Naive thymus-derived CD4-positive, alpha-beta T cell (primary cell): Measurements from ENCODE around the gene C1orf50. TPM values are rescaled to one million over a fixed set of nuclear protein-coding genes. Genes with fewer than 3 reads are reported as not detected.

Experiments
- ATAC-seq: fragments of 150-1000 bp; cut with Tn5 transposase; 2 replicates; pipeline ENCODE4 v1.10.0; 2021; ENCODE audit warnings: mild to moderate bottlenecking, moderate library complexity
- CTCF ChIA-PET: fragments of 350-600 bp; sonication (Branson Sonifier 250); formaldehyde crosslinking; loops from one replicate; lab custom pipeline; 2021; ENCODE audit warnings: antibody characterized with exemption; lab: Charles Lee
- POLR2A ChIA-PET: fragments of 350-600 bp; sonication (Branson Sonifier 250); formaldehyde crosslinking; loops from one replicate; lab custom pipeline; 2021; ENCODE audit warnings: antibody characterized with exemption, inconsistent platforms; lab: Charles Lee
- DNase-seq, 9 donors: peaks; one replicate each; pipeline versions ENCODE4 v3.0.0 to v3.0.0-alpha.2; 2020 to 2022; ENCODE audit warnings: mixed read lengths in 1 of 9
- H3K27ac ChIP-seq: one replicate; pipeline ENCODE4 v1.7.0; 2013; ENCODE audit warnings: mild to moderate bottlenecking, low read depth, low read length, moderate library complexity
- H3K27me3 ChIP-seq, 2 donors: one replicate each; pipeline ENCODE4 v1.7.0; 2013; ENCODE audit warnings: low read length in 2 of 2, mild to moderate bottlenecking in 2 of 2, moderate library complexity in 2 of 2; ENCODE audit not compliant: control insufficient read depth in 2 of 2, insufficient read depth in 2 of 2
- H3K36me3 ChIP-seq, 3 experiments: 1 replicate in 2 of 3; 2 replicates in 1 of 3; pipeline ENCODE4 v1.7.0; 2013; ENCODE audit warnings: low read length in 3 of 3, mild to moderate bottlenecking in 3 of 3, moderate library complexity in 1 of 3; ENCODE audit not compliant: insufficient read depth in 3 of 3, control insufficient read depth in 2 of 3
- H3K4me1 ChIP-seq, 2 donors: one replicate each; pipeline ENCODE4 v1.7.0; 2013; ENCODE audit warnings: low read length in 2 of 2, mild to moderate bottlenecking in 2 of 2, moderate library complexity in 1 of 2; ENCODE audit not compliant: control insufficient read depth in 2 of 2, insufficient read depth in 2 of 2
- H3K4me3 ChIP-seq: 2 replicates; pipeline ENCODE4 v1.7.0; 2013; ENCODE audit warnings: mild to moderate bottlenecking, low read length
- H3K9me3 ChIP-seq, 3 experiments: 1 replicate in 2 of 3; 2 replicates in 1 of 3; pipeline ENCODE4 v1.7.0; 2013; ENCODE audit warnings: low read length in 3 of 3; ENCODE audit not compliant: control insufficient read depth in 2 of 3
- H3K27ac Mint-ChIP-seq, 9 donors: one replicate each; pipeline ENCODE4 v1.8.0; 2020 to 2022; ENCODE audit warnings: mixed read lengths in 9 of 9, mild to moderate bottlenecking in 8 of 9, moderate library complexity in 5 of 9, inconsistent platforms in 2 of 9
- H3K27me3 Mint-ChIP-seq, 5 donors: one replicate each; pipeline ENCODE4 v1.8.0; 2021 to 2022; ENCODE audit warnings: mixed read lengths in 5 of 5, mild to moderate bottlenecking in 1 of 5
- H3K36me3 Mint-ChIP-seq, 5 donors: one replicate each; pipeline ENCODE4 v1.8.0; 2020 to 2022; ENCODE audit warnings: mixed read lengths in 5 of 5, mild to moderate bottlenecking in 3 of 5, inconsistent platforms in 1 of 5
- H3K4me1 Mint-ChIP-seq, 7 donors: one replicate each; pipeline ENCODE4 v1.8.0; 2020 to 2022; ENCODE audit warnings: mixed read lengths in 7 of 7, mild to moderate bottlenecking in 3 of 7, inconsistent platforms in 1 of 7
- H3K4me3 Mint-ChIP-seq, 10 donors: one replicate each; pipeline ENCODE4 v1.8.0; 2020 to 2022; ENCODE audit warnings: mild to moderate bottlenecking in 10 of 10, mixed read lengths in 10 of 10, moderate library complexity in 6 of 10, inconsistent platforms in 2 of 10
- H3K9me3 Mint-ChIP-seq, 11 donors: one replicate each; pipeline ENCODE4 v1.8.0; 2020 to 2022; ENCODE audit warnings: mixed read lengths in 11 of 11, mild to moderate bottlenecking in 4 of 11, inconsistent platforms in 1 of 11, moderate library complexity in 1 of 11
- intact Hi-C, 2 donors: fragments of 100-400 bp; cut with micrococcal nuclease; formaldehyde crosslinking; loops; one replicate each; pipeline ENCODE4 v1.15.1; 2023
- polyA plus RNA-seq, 2 donors: library from polyadenylated mRNA; unstranded; fragments of 300-500 nt; fragmentation: Illumina TruSeq; gene quantifications; one replicate each; pipeline ENCODE4 v1.2.3, GENCODE V29; 2021
- total RNA-seq, 6 experiments: library from RNA in 5 of 6; stranded (reverse) in 5 of 6; gene quantifications; 1 replicate in 5 of 6; 2 replicates in 1 of 6; pipeline ENCODE4 v1.2.3 and lab custom pipeline; 2021 to 2026

C1orf50 gene
- total and polyA plus RNA-seq, 7 experiments from 2014 or later: 3.4 to 20.8 (median 14.2) TPM

- H3K36me3 ChIP-seq: no peaks in the 10 kb centered on the region
- no peak for ATAC-seq
- Mint-ChIP-seq H3K9me3 (no peaks in the 10 kb centered on the region), H3K27me3 (peaks cover 0 to 13% (median 0%) of the 10 kb centered on the region in 5 donors), H3K4me3 (no peak overlapping the region), H3K4me1 (no peaks in the 10 kb centered on the region), H3K36me3 (no peaks in the 10 kb centered on the region), H3K27ac (no peak overlapping the region)
- no peaks in the 10 kb centered on the region for H3K4me1 ChIP-seq
- H3K4me3 ChIP-seq: no peak overlapping the region
- H3K27ac ChIP-seq: no peak overlapping the region
- no peaks in the 10 kb centered on the region for H3K27me3 ChIP-seq
- H3K9me3 ChIP-seq: no peaks in the 10 kb centered on the region
- no peak for DNase-seq
- POLR2A ChIA-PET: no interaction called here
- intact Hi-C loops: no loop called here
- CTCF ChIA-PET: interaction anchor here (0.6 kb wide), 1 partner anchor 25 kb away, joined by 5 read pairs; no protein-coding TSS in a partner anchor
These were observed 26.8 kb downstream of the C1orf50 start for GRCh38 chr1:42793824-42794223.

- intact Hi-C loops: no loop called here
- Mint-ChIP-seq H3K27ac (no peak overlapping the region), H3K4me3 (no peak overlapping the region), H3K27me3 (peaks cover 0 to 16% (median 0%) of the 10 kb centered on the region in 5 donors), H3K36me3 (peaks cover 0 to 4% (median 0%) of the 10 kb centered on the region in 5 donors), H3K9me3 (no peaks in the 10 kb centered on the region), H3K4me1 (no peaks in the 10 kb centered on the region)
- H3K9me3 ChIP-seq: no peaks in the 10 kb centered on the region
- CTCF ChIA-PET: no interaction called here
- ATAC-seq: no peak
- no peaks in the 10 kb centered on the region for H3K27me3 ChIP-seq
- no peak overlapping the region for H3K27ac ChIP-seq
- DNase-seq: no peak
- no peak overlapping the region for H3K4me3 ChIP-seq
- H3K36me3 ChIP-seq: no peaks in the 10 kb centered on the region
- H3K4me1 ChIP-seq: no peaks in the 10 kb centered on the region
- POLR2A ChIA-PET: no interaction called here
These were observed 30.4 kb downstream of the C1orf50 start for GRCh38 chr1:42797414-42797813.

- ChIA-PET CTCF (no interaction called here), POLR2A (no interaction called here)
- H3K27ac Mint-ChIP-seq: peak overlapping the region in 1 of 9 donors; percentile 43
These were observed 30.9 kb downstream of the C1orf50 start for GRCh38 chr1:42797979-42798378.

GRCh38 chr1:42801832-42802473 is 34.9 kb downstream of the C1orf50 start:
- H3K27ac ChIP-seq: no peak overlapping the region
- ATAC-seq: no peak
- no peaks in the 10 kb centered on the region for H3K4me1 ChIP-seq
- H3K4me3 Mint-ChIP-seq: no peak overlapping the region
- no peaks in the 10 kb centered on the region for H3K27me3 ChIP-seq
- no peak for DNase-seq
- no peak overlapping the region for H3K27ac Mint-ChIP-seq
- peaks cover 0 to 5% (median 4%) of the 10 kb centered on the region in 7 donors for H3K4me1 Mint-ChIP-seq
- CTCF ChIA-PET: no interaction called here
- H3K9me3 ChIP-seq: no peaks in the 10 kb centered on the region
- H3K9me3 Mint-ChIP-seq: peaks cover 0 to 5% (median 0%) of the 10 kb centered on the region in 11 donors
- peaks cover 0 to 7% (median 0%) of the 10 kb centered on the region in 5 donors for H3K27me3 Mint-ChIP-seq
- H3K36me3 ChIP-seq: peaks cover 0 to 7% (median 0%) of the 10 kb centered on the region in 3 experiments
- H3K36me3 Mint-ChIP-seq: peaks cover 4 to 24% (median 11%) of the 10 kb centered on the region in 5 donors
- POLR2A ChIA-PET: no interaction called here
- intact Hi-C loops: no loop called here
- H3K4me3 ChIP-seq: no peak overlapping the region

More at GRCh38 chr1:42797979-42798378, 30.9 kb downstream of the C1orf50 start:
- no peak for DNase-seq
- Mint-ChIP-seq H3K4me1 (no peaks in the 10 kb centered on the region), H3K36me3 (peaks cover 0 to 4% (median 0%) of the 10 kb centered on the region in 5 donors), H3K9me3 (no peaks in the 10 kb centered on the region), H3K4me3 (no peak overlapping the region), H3K27me3 (peaks cover 0 to 16% (median 0%) of the 10 kb centered on the region in 5 donors)
- no peaks in the 10 kb centered on the region for H3K36me3 ChIP-seq
- no peak overlapping the region for H3K4me3 ChIP-seq
- H3K4me1 ChIP-seq: no peaks in the 10 kb centered on the region
- no peak for ATAC-seq
- no peak overlapping the region for H3K27ac ChIP-seq
- no peaks in the 10 kb centered on the region for H3K27me3 ChIP-seq
- intact Hi-C loops: no loop called here
- no peaks in the 10 kb centered on the region for H3K9me3 ChIP-seq

- Mint-ChIP-seq H3K4me3 (no peak overlapping the region), H3K9me3 (peaks cover 0 to 5% (median 0%) of the 10 kb centered on the region in 11 donors), H3K4me1 (peaks cover 5 to 16% (median 12%) of the 10 kb centered on the region in 7 donors), H3K36me3 (peaks cover 4 to 30% (median 11%) of the 10 kb centered on the region in 5 donors), H3K27me3 (peaks cover 0 to 3% (median 0%) of the 10 kb centered on the region in 5 donors), H3K27ac (peak overlapping the region in 3 of 9 donors; percentile 49 to 75 (median 68))
- Histone ChIP-seq H3K27ac (no peak overlapping the region), H3K9me3 (no peaks in the 10 kb centered on the region), H3K27me3 (no peaks in the 10 kb centered on the region), H3K4me3 (no peak overlapping the region), H3K4me1 (peaks cover 0 to 4% of the 10 kb centered on the region in 2 donors), H3K36me3 (peaks cover 0 to 7% (median 0%) of the 10 kb centered on the region in 3 experiments)
- intact Hi-C loops: no loop called here
- DNase-seq: no peak
- CTCF ChIA-PET: no interaction called here
- POLR2A ChIA-PET: interaction anchor here (0.7 kb wide), 1 partner anchor 10 kb away, joined by 3 read pairs; no protein-coding TSS in a partner anchor
- no peak for ATAC-seq
These were observed 39.1 kb downstream of the C1orf50 start for GRCh38 chr1:42806171-42806570.

GRCh38 chr1:42806593-42806992 is 39.5 kb downstream of the C1orf50 start:
- H3K36me3 Mint-ChIP-seq: peaks cover 4 to 33% (median 14%) of the 10 kb centered on the region in 5 donors
- peaks cover 0 to 4% of the 10 kb centered on the region in 2 donors for H3K4me1 ChIP-seq
- H3K27me3 Mint-ChIP-seq: peaks cover 0 to 3% (median 0%) of the 10 kb centered on the region in 5 donors
- H3K9me3 ChIP-seq: no peaks in the 10 kb centered on the region
- CTCF ChIA-PET: interaction anchor here (0.7 kb wide), 1 partner anchor 10 kb away, joined by 3 read pairs; no protein-coding TSS in a partner anchor
- ATAC-seq (no peak), DNase-seq (no peak)
- no peak overlapping the region for H3K4me3 Mint-ChIP-seq
- no peak overlapping the region for H3K27ac ChIP-seq
- H3K27ac Mint-ChIP-seq: peak overlapping the region in 4 of 9 donors; percentile 9 to 75 (median 58)
- no peaks in the 10 kb centered on the region for H3K27me3 ChIP-seq
- H3K36me3 ChIP-seq: peaks cover 0 to 7% (median 0%) of the 10 kb centered on the region in 3 experiments
- peaks cover 5 to 17% (median 13%) of the 10 kb centered on the region in 7 donors for H3K4me1 Mint-ChIP-seq
- intact Hi-C loops: no loop called here
- POLR2A ChIA-PET: interaction anchor here (1.3 kb wide), 1 partner anchor 10 kb away, joined by 4 read pairs; no protein-coding TSS in a partner anchor
- H3K9me3 Mint-ChIP-seq: peaks cover 0 to 5% (median 0%) of the 10 kb centered on the region in 11 donors
- H3K4me3 ChIP-seq: no peak overlapping the region
